ENCODE data around the gene QKI.

The QKI gene

DNA sequence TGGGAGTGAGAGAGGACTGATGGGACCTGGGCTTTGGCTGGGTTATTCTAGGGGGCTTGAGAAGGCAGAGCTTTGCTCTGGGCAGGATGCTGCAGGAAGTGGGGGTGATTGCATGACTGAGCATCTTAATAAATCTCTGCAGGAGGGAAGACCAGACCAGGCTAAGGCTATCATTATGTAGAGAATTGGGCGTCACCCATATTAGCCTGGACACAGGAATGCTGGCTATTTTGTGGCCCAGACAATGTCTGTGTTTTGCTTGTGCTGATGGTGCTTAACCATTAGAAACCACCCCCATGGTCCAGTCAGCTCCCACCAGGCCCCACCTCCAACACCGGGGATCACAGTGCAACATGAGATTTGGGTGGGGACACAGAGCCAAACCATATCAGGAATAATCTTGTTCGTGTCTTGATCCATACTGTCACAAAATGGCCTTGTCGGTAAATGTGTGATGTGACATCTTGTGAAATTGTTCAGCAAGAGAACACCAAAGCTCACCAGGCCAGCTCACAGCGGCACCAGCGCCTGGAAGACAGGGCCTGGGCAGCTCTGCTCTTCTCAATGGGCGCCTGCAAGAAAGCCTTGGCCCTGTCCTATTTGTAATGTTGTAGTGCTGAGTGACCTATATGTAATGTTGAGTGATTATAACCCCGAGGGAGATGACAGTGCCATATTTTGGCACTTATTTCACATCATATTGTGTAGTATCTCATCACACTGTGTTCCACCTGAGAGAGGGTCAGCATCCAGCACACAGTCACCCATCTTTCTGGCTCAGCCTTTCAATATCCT, 211.8 kb downstream of the QKI start:
- Histone ChIP-seq H2AFZ (ENCODE audit: low read length) (no peak overlapping the region), H2AK5ac (ENCODE audit: low read depth, low read length) (no peak overlapping the region), H3K4me1 (ENCODE audit: control insufficient read depth in 2 of 2, insufficient read depth in 1 of 2, low read depth in 1 of 2, low read length in 2 of 2) (no peaks in the 10 kb centered on the region), H3K9ac (ENCODE audit: low read depth, low read length, poor library complexity) (no peak overlapping the region), H3K4me3 (ENCODE audit: low read length in 2 of 2) (no peak overlapping the region), H3K4me2 (ENCODE audit: insufficient read depth, low read length, poor library complexity, severe bottlenecking) (no peak overlapping the region), H3K4ac (ENCODE audit: low read length) (no peak overlapping the region), H2BK15ac (ENCODE audit: low read length) (no peak overlapping the region), H2BK120ac (ENCODE audit: low read depth, low read length) (no peak overlapping the region), H4K91ac (ENCODE audit: low read depth, low read length, poor library complexity) (no peak overlapping the region), H3K23ac (ENCODE audit: low read depth, low read length, poor library complexity) (no peak overlapping the region), H3K9me3 (replicated peaks in 1 of 2; ENCODE audit: control insufficient read depth in 2 of 2, insufficient read depth in 1 of 2, low read depth in 1 of 2, low read length in 2 of 2) (peaks cover 6 to 18% of the 10 kb centered on the region in 2 donors), H2BK12ac (ENCODE audit: low read length) (no peak overlapping the region), H3K36me3 (replicated peaks in 1 of 2; ENCODE audit: control insufficient read depth in 2 of 2, insufficient read depth in 2 of 2, low read length in 2 of 2) (no peaks in the 10 kb centered on the region), H3K14ac (ENCODE audit: low read length) (no peak overlapping the region), H3K27me3 (ENCODE audit: control insufficient read depth in 3 of 3, insufficient read depth in 3 of 3, low read depth in 1 of 3, low read length in 3 of 3) (no peaks in the 10 kb centered on the region), H3K27ac (replicated peaks; ENCODE audit: low read length) (no peak overlapping the region), H2BK5ac (ENCODE audit: low read length) (no peak overlapping the region), H3K79me1 (ENCODE audit: low read depth, low read length) (no peaks in the 10 kb centered on the region), H3K18ac (ENCODE audit: low read length) (no peak overlapping the region), H4K8ac (ENCODE audit: low read depth, low read length) (no peak overlapping the region)
- no peak for DNase-seq (ENCODE audit: low spot score)
- no CpG with 5 or more reads among the region's 8 CpGs for WGBS, 2 donors (ENCODE audit: extremely low coverage in 2 of 2, insufficient read length in 2 of 2, insufficient replicate concordance in 1 of 2)

DNA sequence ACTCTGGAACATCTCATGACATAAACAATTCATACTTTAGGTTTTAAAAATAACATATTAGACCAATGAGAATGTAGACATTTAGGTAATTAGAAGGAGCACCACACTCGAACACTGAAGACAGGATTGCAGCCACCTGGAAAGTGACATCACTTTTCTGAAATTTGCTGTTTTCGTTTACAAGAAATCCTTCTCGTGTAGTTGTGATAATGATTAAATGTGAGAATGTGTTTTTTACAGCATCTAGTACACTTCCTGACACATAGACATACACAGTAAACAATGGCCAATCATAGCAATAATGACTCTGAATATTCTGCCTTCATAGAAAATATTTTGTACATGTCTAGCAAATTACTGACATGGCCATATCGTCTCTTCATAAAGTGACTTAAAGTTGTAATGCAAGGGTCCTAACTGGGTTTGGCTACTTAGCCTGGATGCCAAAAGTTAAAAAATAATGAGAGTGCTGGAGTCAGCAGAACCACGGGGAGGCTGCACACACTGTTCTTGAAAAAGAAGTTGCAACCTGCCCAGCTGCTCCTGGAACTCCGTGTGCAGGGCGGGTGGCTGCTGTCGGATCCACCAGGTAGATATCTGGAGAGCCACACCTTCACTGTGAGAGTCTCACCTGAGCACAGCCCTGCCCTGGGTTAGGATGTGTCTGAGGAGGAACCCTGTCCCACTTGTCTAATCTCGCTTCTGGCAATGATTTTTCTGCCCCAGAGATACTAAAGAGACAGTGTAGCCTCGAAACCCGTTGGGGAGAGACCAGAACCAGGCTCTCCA, 212.9 kb downstream of the QKI start:
- Histone ChIP-seq H3K4me2 (ENCODE audit: insufficient read depth, low read length, poor library complexity, severe bottlenecking) (no peak overlapping the region), H2BK15ac (ENCODE audit: low read length) (no peak overlapping the region), H3K9ac (ENCODE audit: low read depth, low read length, poor library complexity) (no peak overlapping the region), H2BK120ac (ENCODE audit: low read depth, low read length) (no peak overlapping the region), H3K27me3 (ENCODE audit: control insufficient read depth in 3 of 3, insufficient read depth in 3 of 3, low read depth in 1 of 3, low read length in 3 of 3) (no peaks in the 10 kb centered on the region), H3K4me3 (ENCODE audit: low read length in 2 of 2) (no peak overlapping the region), H3K79me1 (ENCODE audit: low read depth, low read length) (no peaks in the 10 kb centered on the region), H3K4me1 (ENCODE audit: control insufficient read depth in 2 of 2, insufficient read depth in 1 of 2, low read depth in 1 of 2, low read length in 2 of 2) (no peaks in the 10 kb centered on the region), H3K18ac (ENCODE audit: low read length) (no peak overlapping the region), H4K91ac (ENCODE audit: low read depth, low read length, poor library complexity) (no peak overlapping the region), H3K36me3 (replicated peaks in 1 of 2; ENCODE audit: control insufficient read depth in 2 of 2, insufficient read depth in 2 of 2, low read length in 2 of 2) (no peaks in the 10 kb centered on the region), H2BK12ac (ENCODE audit: low read length) (no peak overlapping the region), H3K4ac (ENCODE audit: low read length) (no peak overlapping the region), H3K27ac (replicated peaks; ENCODE audit: low read length) (no peak overlapping the region), H3K9me3 (replicated peaks in 1 of 2; ENCODE audit: control insufficient read depth in 2 of 2, insufficient read depth in 1 of 2, low read depth in 1 of 2, low read length in 2 of 2) (peaks cover 6 to 22% of the 10 kb centered on the region in 2 donors), H2AK5ac (ENCODE audit: low read depth, low read length) (no peak overlapping the region), H3K23ac (ENCODE audit: low read depth, low read length, poor library complexity) (no peak overlapping the region), H3K14ac (ENCODE audit: low read length) (no peak overlapping the region), H4K8ac (ENCODE audit: low read depth, low read length) (no peak overlapping the region), H2BK5ac (ENCODE audit: low read length) (no peak overlapping the region), H2AFZ (ENCODE audit: low read length) (no peak overlapping the region)
- no CpG with 5 or more reads among the region's 11 CpGs for WGBS, 2 donors (ENCODE audit: extremely low coverage in 2 of 2, insufficient read length in 2 of 2, insufficient replicate concordance in 1 of 2)
- no peak for DNase-seq (ENCODE audit: low spot score)

Data from neuronal stem cell (in vitro differentiated cells).